NCI-H510A treated with DMSO at 0.1 percent for 48 hours (cell line): ENCODE results near the gene PIP5KL1.
A peak's percentile ranks its signal among the peaks of the same experiment; 100 is the strongest.

Experiments used
- DNase-seq: peaks from one replicate; lab custom pipeline; 2025; lab: John Stamatoyannopoulos, UW

Gene PIP5KL1

GRCh38 chr9:127912882-127913281 is 17.7 kb downstream of the PIP5KL1 start:
- peak; percentile 97 for DNase-seq

DNA sequence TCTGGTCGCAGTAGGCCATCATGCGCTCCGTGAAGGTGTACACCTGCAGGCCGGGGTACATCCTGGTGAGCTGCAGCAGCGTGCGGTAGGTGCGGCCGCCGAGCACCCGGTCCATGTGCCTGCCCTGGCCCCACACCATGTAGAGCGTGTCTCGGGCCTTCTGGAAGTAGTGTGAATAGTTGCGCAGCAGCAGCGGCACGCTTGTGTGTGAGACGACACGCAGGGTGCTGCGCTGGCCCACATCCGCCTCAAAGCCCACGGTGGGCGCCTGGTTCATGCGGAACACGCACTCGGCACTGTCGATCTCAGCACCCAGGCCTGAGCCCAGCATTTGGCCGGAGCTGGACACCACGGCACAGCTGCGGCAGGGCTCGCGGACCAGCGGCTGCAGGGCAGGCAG is 18.3 kb downstream of the PIP5KL1 start:
- DNase-seq = no peak

GRCh38 chr9:127910613-127911205 is 19.9 kb downstream of the PIP5KL1 start:
- no peak for DNase-seq

DNA sequence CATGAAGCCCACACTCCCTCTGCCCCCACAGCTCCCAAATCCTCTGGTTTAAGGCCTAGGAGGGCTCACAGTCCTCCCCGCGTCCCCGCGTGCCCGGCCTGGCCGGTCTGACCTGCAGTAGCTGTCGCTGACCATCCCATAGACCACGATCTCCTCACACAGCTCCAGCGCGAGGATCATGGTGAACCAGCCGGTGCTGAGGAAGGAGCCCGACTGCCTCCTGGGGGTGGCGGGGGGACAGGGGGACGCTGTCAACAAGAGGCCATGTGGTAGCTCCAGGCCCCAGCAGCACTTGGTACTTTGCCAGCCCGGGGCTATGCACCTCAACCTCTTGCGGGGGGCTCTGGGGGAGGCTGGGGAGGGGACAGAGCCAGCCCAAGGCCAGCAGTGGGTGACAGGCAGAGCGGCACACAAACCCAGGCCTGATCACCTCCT is 20.7 kb downstream of the PIP5KL1 start:
- DNase-seq = no peak

- no peak for DNase-seq
Observed at GRCh38 chr9:127908660-127908926, 22.0 kb downstream of the PIP5KL1 start.

DNA sequence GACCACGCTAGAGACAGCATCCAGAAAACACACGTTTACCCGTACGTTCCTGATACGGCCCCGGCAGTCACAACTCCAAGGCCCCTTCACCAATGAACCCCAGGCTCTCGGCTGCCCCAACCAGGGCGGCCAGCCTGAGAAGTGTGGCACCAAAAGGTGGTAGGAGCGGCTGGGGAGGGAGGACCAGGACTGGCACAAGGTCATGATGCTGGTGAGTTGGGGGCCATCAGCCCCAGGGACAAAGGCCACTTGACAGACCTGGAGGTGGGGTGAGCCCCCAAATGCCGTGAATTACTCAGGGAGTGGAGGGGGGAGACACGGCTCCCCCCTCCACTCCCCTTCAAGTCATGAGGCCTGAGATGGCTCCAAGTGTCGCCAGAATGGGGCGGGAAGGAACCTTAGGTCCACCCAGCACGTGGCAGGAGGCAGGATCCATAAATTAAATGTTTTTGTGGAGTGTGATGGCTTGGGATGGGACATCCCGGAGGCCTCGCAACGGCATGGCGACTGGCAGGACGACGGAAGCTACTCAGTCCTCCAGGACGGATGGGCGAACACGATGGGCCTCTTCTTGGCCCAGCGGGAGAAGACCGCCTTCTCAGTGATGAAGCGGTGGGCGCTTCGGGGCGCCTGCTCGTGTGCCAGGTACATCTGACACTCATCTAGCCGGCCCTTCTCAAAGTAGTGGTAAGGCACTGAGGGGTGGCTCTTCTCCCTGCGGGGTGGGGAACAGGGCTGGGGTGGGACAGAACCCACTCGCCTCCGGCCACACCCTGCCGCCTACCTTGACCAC is 22.5 kb downstream of the PIP5KL1 start:
- no peak for DNase-seq

GRCh38 chr9:127905788-127906191 is 24.8 kb downstream of the PIP5KL1 start:
- DNase-seq = no peak

GRCh38 chr9:127905004-127905728 is 25.4 kb downstream of the PIP5KL1 start:
- no peak for DNase-seq

DNA sequence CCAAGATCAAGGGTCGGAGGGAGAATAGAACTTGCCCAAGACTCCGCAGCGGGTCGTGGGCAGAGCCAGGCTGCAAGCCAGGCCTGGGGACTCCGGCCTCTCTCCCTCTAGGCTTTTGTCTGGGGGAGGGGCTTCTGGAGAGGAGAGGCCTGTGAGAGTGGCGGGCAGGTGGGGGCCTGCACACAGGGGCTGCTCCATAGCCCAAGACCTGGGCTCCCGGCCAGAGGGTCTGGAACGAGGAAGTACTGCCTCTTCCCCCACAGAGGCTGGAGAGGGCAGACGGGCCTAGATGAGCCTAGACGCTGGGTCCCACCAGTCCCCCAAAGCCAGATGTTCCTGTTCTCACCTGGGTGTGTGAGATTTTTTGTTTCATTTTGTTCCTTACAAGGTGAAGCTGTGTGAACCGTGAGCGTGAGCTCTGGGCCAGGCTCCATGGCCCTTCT is 26.0 kb downstream of the PIP5KL1 start:
- no peak for DNase-seq

DNA sequence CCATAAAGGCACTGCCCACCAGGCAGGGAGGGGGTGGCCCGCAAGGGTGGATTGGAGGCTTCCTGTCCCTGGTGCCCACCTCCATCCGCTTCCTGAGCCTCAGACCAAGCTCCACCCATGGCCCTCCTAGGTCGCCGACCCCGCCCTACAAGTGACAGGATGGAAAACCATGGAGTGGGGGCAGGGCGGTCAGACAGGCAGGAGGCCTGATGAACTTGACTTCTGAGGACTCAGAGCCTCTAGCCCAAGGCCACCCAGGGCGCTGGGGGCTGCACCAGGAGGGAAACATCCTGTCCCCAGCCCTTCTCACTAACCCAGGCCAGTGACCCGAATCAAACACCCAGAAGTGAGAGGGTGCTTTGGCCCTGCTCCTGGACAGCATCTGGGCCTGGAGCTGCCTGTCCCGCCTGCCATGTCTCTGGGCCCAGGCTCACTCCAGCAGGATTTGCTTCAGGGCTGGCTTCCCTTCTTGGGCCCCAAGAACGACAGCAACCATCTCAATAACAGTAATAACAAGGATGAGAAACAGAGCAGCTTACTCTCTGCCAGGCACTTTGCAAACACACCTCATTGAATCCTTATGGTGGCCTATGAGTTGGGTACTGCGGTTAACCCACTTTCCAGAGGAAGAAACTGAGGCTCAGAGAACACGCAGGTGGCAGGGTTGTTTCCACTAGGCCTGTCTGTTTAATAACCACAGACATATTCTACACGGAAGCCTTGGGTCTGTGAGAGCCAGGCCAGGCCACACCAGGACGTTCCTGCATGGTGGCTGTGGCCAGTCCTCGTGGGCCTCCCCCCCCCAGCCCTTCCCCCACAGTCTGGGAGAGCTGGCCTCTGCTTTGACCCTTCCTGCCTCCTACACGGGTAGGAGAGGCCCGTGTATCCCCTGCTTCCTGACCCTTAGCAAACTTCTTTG is 26.8 kb downstream of the PIP5KL1 start:
- peak; percentile 43 for DNase-seq

- DNase-seq = peak; percentile 30
Observed at GRCh38 chr9:127899128-127899943, 31.2 kb downstream of the PIP5KL1 start, which contains the start of gene ST6GALNAC6. ST6GALNAC6 (minus strand) TSS chr9:127899603; CDS start chr9:127897981, 1,622 bp downstream.

DNA sequence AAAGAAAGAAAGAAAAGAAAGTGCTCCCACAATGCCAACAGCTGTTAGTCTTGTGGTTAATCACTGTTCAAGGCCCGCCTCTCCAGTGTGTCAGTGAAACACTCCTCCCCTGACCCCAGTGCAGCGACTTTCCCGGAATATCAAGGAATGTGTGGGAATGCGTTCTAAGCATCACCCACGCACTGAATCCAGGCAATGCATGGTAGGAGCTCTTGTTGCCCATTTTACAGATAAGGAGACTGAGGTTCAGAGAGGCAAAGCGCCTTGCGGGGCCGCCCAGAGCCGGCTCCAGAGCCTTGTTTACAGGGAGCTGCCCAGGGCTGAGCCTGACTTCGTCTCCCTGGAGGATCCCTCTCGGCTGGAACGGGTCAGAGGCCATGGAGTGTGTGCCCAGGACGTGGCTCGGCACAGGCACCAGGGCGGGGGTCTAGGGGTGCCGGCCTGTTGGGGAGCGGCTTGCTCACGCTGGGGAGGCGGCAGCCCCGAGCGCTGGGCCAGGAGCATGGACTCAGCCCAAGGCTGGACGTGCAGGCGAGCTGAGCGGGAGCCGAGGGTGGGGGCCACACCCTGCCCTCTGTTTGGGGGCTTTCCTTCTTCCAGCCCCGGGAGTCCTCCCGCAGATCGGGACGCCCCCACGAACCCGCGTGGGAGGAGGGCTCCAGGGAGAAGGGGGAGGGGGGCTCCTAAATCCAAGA is 32.0 kb downstream of the PIP5KL1 start:
- DNase-seq = no peak

GRCh38 chr9:127897193-127897692 is 33.3 kb downstream of the PIP5KL1 start:
- DNase-seq = no peak

- DNase-seq = no peak
Observed at GRCh38 chr9:127896395-127897192, 34.0 kb downstream of the PIP5KL1 start.

DNA sequence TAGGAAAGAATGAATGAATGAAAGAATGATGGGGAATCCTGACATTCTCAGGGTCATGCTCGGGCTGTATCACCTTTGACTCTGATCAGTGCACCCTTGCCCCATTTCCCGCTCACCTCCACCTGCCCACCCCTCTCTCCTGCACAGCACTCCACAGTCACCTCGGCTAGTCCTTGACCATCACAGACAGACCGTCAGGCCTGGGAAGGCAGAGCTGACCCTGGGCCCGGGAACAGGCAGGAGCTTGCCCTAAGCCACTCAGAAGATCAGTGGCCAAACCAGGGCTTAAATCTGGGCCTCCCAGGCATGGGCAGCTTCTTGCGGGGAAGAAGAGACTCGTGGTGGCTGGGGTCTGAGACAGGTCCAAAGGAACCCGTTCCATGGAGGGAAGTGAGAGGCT is 34.8 kb downstream of the PIP5KL1 start:
- DNase-seq = no peak

DNA sequence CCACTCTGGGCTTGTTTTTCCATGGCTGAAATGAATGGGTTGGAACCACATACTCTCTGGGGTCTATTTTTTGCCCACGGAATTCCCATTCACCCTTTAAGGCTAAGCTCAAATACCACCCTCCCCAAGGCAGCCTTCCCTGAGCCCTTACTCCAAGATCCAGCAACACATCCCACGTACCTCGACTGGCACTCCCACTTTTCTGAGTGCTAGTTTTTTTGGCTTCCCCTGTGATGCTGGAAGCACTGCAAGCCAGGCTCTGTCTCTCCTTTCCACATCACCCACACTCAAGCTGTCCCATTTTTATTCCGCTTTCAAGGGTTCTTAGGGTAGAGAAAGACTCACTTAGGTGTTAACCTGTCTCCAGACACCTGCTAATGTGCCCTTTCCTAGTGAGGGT is 37.2 kb downstream of the PIP5KL1 start:
- no peak for DNase-seq

- DNase-seq = no peak
Observed at GRCh38 chr9:127892831-127893230, 37.7 kb downstream of the PIP5KL1 start.

DNA sequence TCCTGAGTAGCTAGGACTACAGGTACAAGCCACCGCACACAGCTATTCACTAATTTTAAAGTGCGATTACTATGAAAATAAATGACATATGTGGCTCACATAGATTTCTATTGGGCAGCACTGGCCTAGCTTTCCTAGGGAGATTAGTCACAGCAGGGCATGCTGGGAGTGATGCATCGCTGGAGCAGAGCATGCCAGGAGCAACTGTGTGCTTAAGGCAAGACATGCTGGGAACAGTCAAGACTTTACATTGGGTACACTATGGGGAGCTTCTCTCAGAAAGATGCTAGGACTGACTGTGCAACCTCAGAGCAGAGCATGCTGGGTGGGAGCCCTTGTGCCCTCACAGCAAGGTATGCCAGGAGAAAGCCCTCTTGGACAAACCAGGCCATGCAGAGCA is 40.5 kb downstream of the PIP5KL1 start:
- no peak for DNase-seq

GRCh38 chr9:127887792-127888191 is 42.8 kb downstream of the PIP5KL1 start:
- no peak for DNase-seq
